Activated CD8-positive, alpha-beta memory T cell treated with anti-CD3 and anti-CD28 coated beads, Interleukin-2, amount 50 U/mL, for 48 hours (primary cell): ENCODE measurements around the gene CALU.
A peak's percentile ranks its signal among the peaks of the same experiment; 100 is the strongest.

Experiments
- DNase-seq: peaks from one replicate; pipeline ENCODE4 v3.0.0-alpha.2; 2020

CALU gene

GRCh38 chr7:128739048-128739962, at the start of gene CALU:
Gene CALU, plus strand, starts transcription at chr7:128739359. Its CDS starts 9,225 bp downstream, at chr7:128748584.
- peak; percentile 95 for DNase-seq

GRCh38 chr7:128691227-128691626, 47.9 kb upstream of the CALU start:
- no peak for DNase-seq

- DNase-seq, result no peak
These were observed 46.4 kb upstream of the CALU start for GRCh38 chr7:128692623-128693270.

GRCh38 chr7:128693373-128694015, 45.7 kb upstream of the CALU start:
- DNase-seq, result no peak

- DNase-seq, result no peak
These were observed 44.4 kb upstream of the CALU start for GRCh38 chr7:128694738-128695137.

- peak; percentile 92 for DNase-seq
These were observed 41.8 kb upstream of the CALU start for GRCh38 chr7:128697302-128697905.

- no peak for DNase-seq
These were observed 39.9 kb upstream of the CALU start for GRCh38 chr7:128699196-128699712.

- no peak for DNase-seq
These were observed 39.3 kb upstream of the CALU start for GRCh38 chr7:128699895-128700294.

- DNase-seq, result no peak
These were observed 37.9 kb upstream of the CALU start for GRCh38 chr7:128701062-128701785.

- DNase-seq, result no peak
These were observed 35.4 kb upstream of the CALU start for GRCh38 chr7:128703609-128704241.

GRCh38 chr7:128705891-128706333, 33.2 kb upstream of the CALU start:
- DNase-seq, result no peak

- DNase-seq, result no peak
These were observed 31.4 kb upstream of the CALU start for GRCh38 chr7:128707752-128708151.

- no peak for DNase-seq
These were observed 30.9 kb upstream of the CALU start for GRCh38 chr7:128708235-128708634.

GRCh38 chr7:128708824-128709223, 30.3 kb upstream of the CALU start:
- no peak for DNase-seq

GRCh38 chr7:128710481-128710880, 28.7 kb upstream of the CALU start:
- DNase-seq, result no peak

- no peak for DNase-seq
These were observed 25.4 kb upstream of the CALU start for GRCh38 chr7:128713794-128714193.

GRCh38 chr7:128714701-128715495, 24.3 kb upstream of the CALU start:
- no peak for DNase-seq

- DNase-seq, result no peak
These were observed 20.1 kb upstream of the CALU start for GRCh38 chr7:128718967-128719642.

GRCh38 chr7:128721376-128721775, 17.8 kb upstream of the CALU start:
- no peak for DNase-seq

- no peak for DNase-seq
These were observed 14.4 kb upstream of the CALU start for GRCh38 chr7:128724743-128725142.
